Measurements from ENCODE around the gene STX11. TPM values are rescaled to one million over a fixed set of nuclear protein-coding genes. Genes with fewer than 3 reads are reported as not detected.
A peak's percentile ranks its signal among the peaks of the same experiment; 100 is the strongest.

The STX11 gene
- total RNA-seq, 1 experiment from 2014 or later: 0.17 TPM

DNA sequence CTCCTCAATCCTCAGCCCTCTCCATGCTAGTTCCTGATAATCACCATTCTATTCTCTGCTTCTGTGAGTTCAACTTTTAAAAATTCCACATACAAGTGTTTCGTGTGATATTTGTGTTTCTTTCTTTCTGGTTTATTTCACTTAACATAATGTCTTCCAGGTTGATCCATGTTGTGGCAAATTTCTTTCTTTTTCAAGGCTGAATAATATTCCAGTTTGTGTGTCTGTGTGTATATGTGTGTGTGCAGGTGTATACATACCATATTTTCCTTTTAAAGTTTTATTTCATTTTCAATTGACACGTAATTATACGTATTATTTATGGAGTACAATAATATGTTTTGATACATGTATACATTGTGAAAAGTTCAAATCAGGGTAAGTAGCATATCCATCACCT, 35.1 kb upstream of the STX11 start:
- DNase-seq: no peak
- Histone ChIP-seq H3K9me2 (ENCODE audit: insufficient read depth) (no peaks in the 10 kb centered on the region), H3K4me1 (replicated peaks; ENCODE audit: insufficient read depth) (no peaks in the 10 kb centered on the region), H3K27me3 (ENCODE audit: insufficient read depth, low read depth) (no peaks in the 10 kb centered on the region), H3K79me2 (ENCODE audit: low read depth) (no peaks in the 10 kb centered on the region), H3K36me3 (ENCODE audit: low read depth) (no peaks in the 10 kb centered on the region), H2AFZ (no peak overlapping the region), H3K4me3 (no peak overlapping the region), H3K4me2 (no peak overlapping the region), H4K20me1 (ENCODE audit: insufficient read depth) (no peaks in the 10 kb centered on the region), H3K27ac (no peak overlapping the region), H3K9me3 (ENCODE audit: insufficient read depth, low read depth) (peaks cover 4% of the 10 kb centered on the region; the same call in 1 of the 2 replicates), H3F3A (ENCODE audit: insufficient read depth, low read depth) (no peaks in the 10 kb centered on the region)
- intact Hi-C loops (cut with micrococcal nuclease; ENCODE audit: unreplicated experiment): no loop called here
- BruUV-seq (replicated peaks): no TSS peak
- ChIA-PET CTCF (interaction anchor here (0.6 kb wide), 1 partner anchor 624 kb away, joined by 3 read pairs; no protein-coding TSS in a partner anchor), POLR2A (ENCODE audit: unreplicated experiment) (no interaction called here)
- TF ChIP-seq EZH2 (IDR thresholded peaks at IDR 0.05; ENCODE audit: low read depth): no peak
- TF ChIP-seq, protein P1, sequence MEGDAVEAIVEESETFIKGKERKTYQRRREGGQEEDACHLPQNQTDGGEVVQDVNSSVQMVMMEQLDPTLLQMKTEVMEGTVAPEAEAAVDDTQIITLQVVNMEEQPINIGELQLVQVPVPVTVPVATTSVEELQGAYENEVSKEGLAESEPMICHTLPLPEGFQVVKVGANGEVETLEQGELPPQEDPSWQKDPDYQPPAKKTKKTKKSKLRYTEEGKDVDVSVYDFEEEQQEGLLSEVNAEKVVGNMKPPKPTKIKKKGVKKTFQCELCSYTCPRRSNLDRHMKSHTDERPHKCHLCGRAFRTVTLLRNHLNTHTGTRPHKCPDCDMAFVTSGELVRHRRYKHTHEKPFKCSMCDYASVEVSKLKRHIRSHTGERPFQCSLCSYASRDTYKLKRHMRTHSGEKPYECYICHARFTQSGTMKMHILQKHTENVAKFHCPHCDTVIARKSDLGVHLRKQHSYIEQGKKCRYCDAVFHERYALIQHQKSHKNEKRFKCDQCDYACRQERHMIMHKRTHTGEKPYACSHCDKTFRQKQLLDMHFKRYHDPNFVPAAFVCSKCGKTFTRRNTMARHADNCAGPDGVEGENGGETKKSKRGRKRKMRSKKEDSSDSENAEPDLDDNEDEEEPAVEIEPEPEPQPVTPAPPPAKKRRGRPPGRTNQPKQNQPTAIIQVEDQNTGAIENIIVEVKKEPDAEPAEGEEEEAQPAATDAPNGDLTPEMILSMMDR (conservative IDR thresholded peaks at IDR 0.05): no peak

DNA sequence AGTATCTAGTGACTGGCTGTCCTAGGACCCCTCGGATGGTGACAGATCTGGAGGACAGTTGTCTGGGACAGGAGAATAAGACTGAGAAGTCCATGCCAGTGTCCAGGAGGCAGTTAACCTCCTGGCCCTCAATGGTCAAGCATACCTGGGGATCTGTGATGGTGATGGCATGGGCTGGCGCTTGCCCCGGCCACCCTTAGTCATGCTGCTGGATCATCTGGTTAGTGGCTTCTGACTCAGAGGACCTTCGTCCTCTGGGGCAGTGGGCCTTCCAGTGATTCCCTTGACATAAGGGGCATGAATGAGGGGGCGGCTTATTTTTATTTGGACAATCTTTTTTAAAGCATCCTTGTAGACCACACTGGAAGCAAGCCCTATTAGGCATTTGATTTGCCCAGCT, 30.9 kb upstream of the STX11 start:
- H2AFZ ChIP-seq: no peak overlapping the region
- peak in 1 of 2 experiments; percentile 58 for DNase-seq
- no peaks in the 10 kb centered on the region for H3K36me3 ChIP-seq (ENCODE audit: low read depth)
- no TSS peak for BruUV-seq (replicated peaks)
- no peak overlapping the region for H3K4me3 ChIP-seq
- H3K9me2 ChIP-seq (ENCODE audit: insufficient read depth): no peaks in the 10 kb centered on the region
- CTCF ChIA-PET: no interaction called here
- no peaks in the 10 kb centered on the region for H4K20me1 ChIP-seq (ENCODE audit: insufficient read depth)
- intact Hi-C loops (cut with micrococcal nuclease; ENCODE audit: unreplicated experiment): no loop called here
- no peak overlapping the region for H3K4me2 ChIP-seq
- no peaks in the 10 kb centered on the region for H3K4me1 ChIP-seq (replicated peaks; ENCODE audit: insufficient read depth)
- no peak overlapping the region for H3K27ac ChIP-seq
- 0 out of 2 replicates have a peak, but pooled peaks cover 4% of the 10 kb centered on the region for H3K9me3 ChIP-seq (ENCODE audit: insufficient read depth, low read depth)
- no peaks in the 10 kb centered on the region for H3K79me2 ChIP-seq (ENCODE audit: low read depth)
- no peaks in the 10 kb centered on the region for H3K27me3 ChIP-seq (ENCODE audit: insufficient read depth, low read depth)
- H3F3A ChIP-seq (ENCODE audit: insufficient read depth, low read depth): no peaks in the 10 kb centered on the region
- TF ChIP-seq, protein P1 (conservative IDR thresholded peaks at IDR 0.05): no peak
- TF ChIP-seq EZH2 (IDR thresholded peaks at IDR 0.05; ENCODE audit: low read depth): no peak
- POLR2A ChIA-PET (ENCODE audit: unreplicated experiment): no interaction called here

DNA sequence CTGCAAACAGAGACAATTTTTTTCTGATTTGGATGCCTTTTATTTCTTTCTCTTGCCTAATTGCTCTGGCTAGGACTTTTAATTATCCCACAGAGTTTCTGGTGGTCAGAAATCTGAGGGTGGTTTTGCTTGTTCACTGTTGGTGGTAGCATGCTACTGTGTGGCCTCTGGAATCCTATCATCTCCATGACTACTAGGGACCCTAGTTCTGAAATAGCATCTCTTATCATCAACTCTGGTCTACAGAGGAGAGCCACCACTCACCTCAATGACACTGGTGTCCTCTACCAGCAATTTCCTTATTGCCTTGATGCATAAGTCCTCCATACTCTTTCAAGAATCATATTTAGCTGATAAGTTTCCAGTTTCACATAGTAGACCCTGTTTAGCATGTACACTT, 27.5 kb upstream of the STX11 start:
- Histone ChIP-seq H3K27me3 (ENCODE audit: insufficient read depth, low read depth) (no peaks in the 10 kb centered on the region), H4K20me1 (ENCODE audit: insufficient read depth) (no peaks in the 10 kb centered on the region), H3K9me3 (ENCODE audit: insufficient read depth, low read depth) (no peaks in the 10 kb centered on the region), H3K36me3 (ENCODE audit: low read depth) (no peaks in the 10 kb centered on the region), H3K4me1 (replicated peaks; ENCODE audit: insufficient read depth) (no peaks in the 10 kb centered on the region), H3K4me3 (no peak overlapping the region), H3K27ac (no peak overlapping the region), H3K4me2 (no peak overlapping the region), H3F3A (ENCODE audit: insufficient read depth, low read depth) (no peaks in the 10 kb centered on the region), H3K79me2 (ENCODE audit: low read depth) (no peaks in the 10 kb centered on the region), H2AFZ (no peak overlapping the region), H3K9me2 (ENCODE audit: insufficient read depth) (no peaks in the 10 kb centered on the region)
- BruUV-seq (replicated peaks): no TSS peak
- CTCF ChIA-PET: no interaction called here
- intact Hi-C loops (cut with micrococcal nuclease; ENCODE audit: unreplicated experiment): no loop called here
- no peak for DNase-seq
- POLR2A ChIA-PET (ENCODE audit: unreplicated experiment): interaction anchor here (0.8 kb wide), 1 partner anchor 455 kb away, joined by 6 read pairs; no protein-coding TSS in a partner anchor
- TF ChIP-seq EZH2 (IDR thresholded peaks at IDR 0.05; ENCODE audit: low read depth): no peak
- TF ChIP-seq, protein P1 (conservative IDR thresholded peaks at IDR 0.05): no peak
